Measurements from ENCODE around the gene JMJD6. TPM values are rescaled to one million over a fixed set of nuclear protein-coding genes. Genes with fewer than 3 reads are reported as not detected.

JMJD6 gene
- total and polyA plus RNA-seq, 2 experiments from 2014 or later = 11.4 to 12.8 TPM

GRCh38 chr17:76727745-76728456 is 1.5 kb upstream of the JMJD6 start:
- H3K9me3 Mint-ChIP-seq = no peaks in the 10 kb centered on the region
- Histone ChIP-seq H4K20me1 (replicated peaks; ENCODE audit: insufficient read depth) (peaks cover 16% of the 10 kb centered on the region), H3K9me2 (ENCODE audit: insufficient read depth) (no peaks in the 10 kb centered on the region), H3K4me3 (peak overlapping the region; percentile 99), H3K4me1 (ENCODE audit: insufficient read depth) (peaks cover 16% of the 10 kb centered on the region), H3K79me2 (replicated peaks; ENCODE audit: insufficient read depth) (peaks cover 59% of the 10 kb centered on the region), H2AFZ (no peak overlapping the region), H3K27ac (ENCODE audit: low read depth) (no peak overlapping the region), H3F3A (replicated peaks; ENCODE audit: low read depth) (peaks cover 22% of the 10 kb centered on the region), H3K4me2 (peak overlapping the region; percentile 92), H3K27me3 (ENCODE audit: insufficient read depth) (no peaks in the 10 kb centered on the region), H3K36me3 (ENCODE audit: insufficient read depth) (peaks cover 13% of the 10 kb centered on the region)
- H3K4me3 Mint-ChIP-seq = peak overlapping the region; percentile 90
- H3K27ac Mint-ChIP-seq = peak overlapping the region; percentile 96; the same call in 1 of the 2 replicates
- TF ChIP-seq EZH2phosphoT487 (IDR thresholded peaks at IDR 0.05; ENCODE audit: unreplicated experiment) (no peak), POLR2AphosphoS5 (IDR thresholded peaks at IDR 0.05; ENCODE audit: low read depth) (no peak)
- peaks cover 11% of the 10 kb centered on the region for H3K27me3 Mint-ChIP-seq (ENCODE audit: insufficient read depth, low read depth, poor library complexity)
- DNase-seq (ENCODE audit: low spot score) = no peak
- H3K4me1 Mint-ChIP-seq = peaks cover 10% of the 10 kb centered on the region; the same call in 2 of the 3 replicates
- ATAC-seq = no peak
- H3K36me3 Mint-ChIP-seq (ENCODE audit: low read depth) = peaks cover 56% of the 10 kb centered on the region

GRCh38 chr17:76726776-76727718 is 641 bp upstream of the JMJD6 start, which contains the start of gene METTL23:
Gene METTL23, plus strand, starts transcription at chr17:76726839. Its CDS starts 2,872 bp downstream, at chr17:76729711.
- H2AFZ ChIP-seq = peak within 1 kb of the TSS; percentile 95
- H3K9me2 ChIP-seq (ENCODE audit: insufficient read depth) = no peaks in the 10 kb centered on the region
- peaks cover 54% of the 10 kb centered on the region for H3K36me3 Mint-ChIP-seq (ENCODE audit: low read depth)
- H3K27ac ChIP-seq (ENCODE audit: low read depth) = peak within 1 kb of the TSS; percentile 99
- H3K27me3 Mint-ChIP-seq (ENCODE audit: insufficient read depth, low read depth, poor library complexity) = peaks cover 9% of the 10 kb centered on the region
- H3K4me3 Mint-ChIP-seq = peak within 1 kb of the TSS; percentile 90
- no peaks in the 10 kb centered on the region for H3K9me3 Mint-ChIP-seq
- peaks cover 16% of the 10 kb centered on the region for H3K4me1 ChIP-seq (ENCODE audit: insufficient read depth)
- H3K4me2 ChIP-seq = peak within 1 kb of the TSS; percentile 98
- H3K36me3 ChIP-seq (ENCODE audit: insufficient read depth) = peaks cover 15% of the 10 kb centered on the region
- ATAC-seq = peak; percentile 59
- peaks cover 18% of the 10 kb centered on the region for H3F3A ChIP-seq (replicated peaks; ENCODE audit: low read depth)
- H4K20me1 ChIP-seq (replicated peaks; ENCODE audit: insufficient read depth) = peaks cover 21% of the 10 kb centered on the region
- TF ChIP-seq ETS1 (IDR thresholded peaks at IDR 0.05) = peak; percentile 36; the same call in 1 of the 2 replicates
- TF ChIP-seq JUNB (IDR thresholded peaks at IDR 0.05; ENCODE audit: unreplicated experiment) = no peak
- no peak for TF ChIP-seq REST (IDR thresholded peaks at IDR 0.05; ENCODE audit: unreplicated experiment)
- TF ChIP-seq CTCF (conservative IDR thresholded peaks at IDR 0.05; ENCODE audit: low read depth in 2 of 2) = peak; percentile 60 to 68
- no peak for TF ChIP-seq ZNF114 (CRISPR knock-in tag; IDR thresholded peaks at IDR 0.05)
- TF ChIP-seq EZH2 (IDR thresholded peaks at IDR 0.05; ENCODE audit: low read depth, unreplicated experiment) = no peak
- TF ChIP-seq POLR2AphosphoS5 (IDR thresholded peaks at IDR 0.05; ENCODE audit: low read depth) = peak; percentile 84
- DNase-seq (ENCODE audit: low spot score) = peak; percentile 76
- H3K79me2 ChIP-seq (replicated peaks; ENCODE audit: insufficient read depth) = peaks cover 57% of the 10 kb centered on the region
- H3K27ac Mint-ChIP-seq = peak within 1 kb of the TSS; percentile 96
- H3K4me1 Mint-ChIP-seq = peaks cover 10% of the 10 kb centered on the region; the same call in 2 of the 3 replicates
- H3K27me3 ChIP-seq (ENCODE audit: insufficient read depth) = no peaks in the 10 kb centered on the region
- H3K4me3 ChIP-seq = peak within 1 kb of the TSS; percentile 99

All from GM23338 (cell line).